A673 (cell line): ENCODE results near the gene FRMD4A.

Experiments used
- CTCF ChIP-seq: fragments of 300-800, 200-600 bp; sonication (generic); conservative IDR thresholded peaks from 2 replicates; pipeline ENCODE4 v1.5.1; 2017; ENCODE audit warnings: low read depth, mild to moderate bottlenecking, antibody characterized with exemption, low read length, moderate library complexity, mixed read lengths
- EZH2 ChIP-seq: fragments of 200-600 bp; sonication (generic); IDR thresholded peaks from 2 replicates; pipeline ENCODE4 v1.6.1; 2017; ENCODE audit warnings: borderline replicate concordance, low read depth, mild to moderate bottlenecking, mixed read lengths, antibody characterized with exemption, low read length; ENCODE audit not compliant: poor library complexity, severe bottlenecking

- TF ChIP-seq CTCF (no peak), EZH2 (no peak)
Observed at GRCh38 chr10:13615650-13616300, 714.9 kb downstream of the FRMD4A start.
